BJ (cell line): ENCODE data around the gene TMEM19. TPM values are rescaled to one million over a fixed set of nuclear protein-coding genes. Genes with fewer than 3 reads are reported as not detected.

Experiments
- CTCF ChIA-PET: fragments of 350-600 bp; formaldehyde crosslinking; extraction: SDS; loops from one replicate; lab custom pipeline; 2021; ENCODE audit warnings: antibody characterized with exemption, inconsistent platforms; lab: Yijun Ruan, JAX
- POLR2A ChIA-PET: fragments of 300-600 bp; sonication (Branson Sonifier 250); formaldehyde crosslinking; extraction: SDS; loops from one replicate; lab custom pipeline; 2021; ENCODE audit warnings: antibody characterized with exemption; lab: Charles Lee
- DNase-seq: peaks from one replicate; pipeline ENCODE4 v3.0.0-alpha.2; 2011; ENCODE audit warnings: low read depth
- H3K27me3 ChIP-seq: 2 replicates; pipeline ENCODE4 v1.6.0; 2011; ENCODE audit warnings: low read length; ENCODE audit not compliant: control insufficient read depth, insufficient read depth
- H3K36me3 ChIP-seq: 2 replicates; pipeline ENCODE4 v1.5.1; 2011; ENCODE audit warnings: low read length; ENCODE audit not compliant: control insufficient read depth, insufficient read depth
- H3K4me3 ChIP-seq: 2 replicates; pipeline ENCODE4 v1.5.1; 2011; ENCODE audit warnings: low read depth, mild to moderate bottlenecking, control low read depth, low read length
- CTCF ChIP-seq: IDR thresholded peaks from 2 replicates; pipeline ENCODE4 v1.5.1; 2011; ENCODE audit warnings: low read depth, mild to moderate bottlenecking, control low read depth, inconsistent platforms, low read length, moderate library complexity; ENCODE audit not compliant: insufficient read depth
- polyA plus RNA-seq: library from polyadenylated mRNA; depleted of rRNA; stranded (reverse); fragments of >200 nt; gene quantifications from 2 replicates; pipeline ENCODE4 v1.2.3, GENCODE V29; 2011

Gene TMEM19
- polyA plus RNA-seq, 1 experiment, result 18.4 TPM

DNA sequence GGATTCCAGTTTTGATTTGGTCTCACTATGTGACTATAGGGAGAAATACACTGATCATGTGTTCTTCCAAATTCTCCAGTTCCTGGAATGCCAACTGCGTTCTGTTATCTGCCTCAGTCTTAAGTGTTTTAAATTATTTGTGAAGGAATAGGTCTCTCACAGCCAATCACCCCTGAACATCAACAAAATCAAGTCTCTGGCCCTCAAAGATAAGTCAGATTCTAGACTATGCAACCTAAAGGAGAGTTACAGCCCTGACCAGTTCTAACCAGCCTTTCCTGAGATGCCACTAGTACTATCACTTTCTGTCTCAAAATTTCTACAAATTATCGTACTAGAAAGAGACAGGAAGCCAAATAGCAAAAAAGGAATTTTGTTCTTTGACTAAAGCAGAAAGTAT is 44.5 kb upstream of the TMEM19 start:
- DNase-seq, result no peak
- ChIA-PET CTCF (no interaction called here), POLR2A (no interaction called here)
- Histone ChIP-seq H3K27me3 (no peaks in the 10 kb centered on the region), H3K36me3 (peaks cover 14% of the 10 kb centered on the region), H3K4me3 (no peak overlapping the region)
- no peak for TF ChIP-seq CTCF

DNA sequence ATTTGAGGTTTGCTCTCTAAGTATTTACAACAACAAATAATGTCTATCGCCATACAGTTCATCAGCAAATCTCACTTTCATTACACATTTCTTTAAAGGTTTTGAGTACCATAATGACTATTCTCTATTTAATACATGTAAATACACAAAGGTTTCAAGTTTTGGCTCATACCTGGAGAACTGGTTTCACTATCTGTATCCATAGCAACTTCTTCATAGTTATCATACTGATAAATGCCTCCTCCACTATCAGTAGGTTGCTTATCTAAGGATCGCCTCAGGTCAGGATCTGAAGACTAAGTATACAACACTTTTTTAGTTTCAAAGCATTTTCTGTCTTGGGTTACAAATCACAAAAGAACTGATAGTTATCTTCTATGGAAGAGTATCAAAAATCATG is 43.6 kb upstream of the TMEM19 start:
- Histone ChIP-seq H3K36me3 (peaks cover 13% of the 10 kb centered on the region), H3K4me3 (no peak overlapping the region), H3K27me3 (no peaks in the 10 kb centered on the region)
- ChIA-PET CTCF (interaction anchor here (1.1 to 1.2 kb wide), 2 partner anchors 8 to 15 kb away, joined by 4 read pairs; no protein-coding TSS in a partner anchor), POLR2A (no interaction called here)
- TF ChIP-seq CTCF, result no peak
- no peak for DNase-seq

GRCh38 chr12:71645268-71645667 is 40.6 kb upstream of the TMEM19 start:
- no peak overlapping the region for H3K4me3 ChIP-seq
- CTCF ChIA-PET, result interaction anchor here (1.2 to 3.1 kb wide), 3 partner anchors 9 to 18 kb away, joined by 4 to 24 read pairs (median 4); no protein-coding TSS in a partner anchor
- H3K27me3 ChIP-seq, result no peaks in the 10 kb centered on the region
- peaks cover 9% of the 10 kb centered on the region for H3K36me3 ChIP-seq
- POLR2A ChIA-PET, result interaction anchor here (0.6 kb wide), 1 partner anchor 516 kb away, joined by 4 read pairs; no protein-coding TSS in a partner anchor
- no peak for TF ChIP-seq CTCF
- no peak for DNase-seq

DNA sequence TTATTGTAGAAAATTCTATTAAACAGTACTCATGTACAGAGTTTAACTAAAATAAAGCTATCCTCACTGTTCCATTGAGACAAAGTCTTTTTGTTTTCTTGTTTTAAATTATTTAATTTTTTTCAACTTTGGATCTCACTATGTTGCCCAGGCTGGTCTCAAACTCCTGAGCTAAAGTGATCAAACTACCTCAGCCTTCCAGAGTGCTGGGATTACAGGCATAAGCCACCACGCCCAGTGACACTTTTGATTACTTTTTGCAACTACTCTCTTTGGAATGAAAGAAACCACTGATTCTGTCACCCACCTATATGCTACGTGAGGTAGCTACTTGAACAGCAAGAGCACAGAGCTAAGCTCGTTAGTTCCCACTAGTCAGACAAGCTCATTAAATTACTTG is 39.4 kb upstream of the TMEM19 start:
- TF ChIP-seq CTCF, result no peak
- no peak for DNase-seq
- ChIA-PET POLR2A (no interaction called here), CTCF (interaction anchor here (3.1 kb wide), 1 partner anchor 10 kb away, joined by 24 read pairs; no protein-coding TSS in a partner anchor)
- Histone ChIP-seq H3K27me3 (no peaks in the 10 kb centered on the region), H3K36me3 (peaks cover 4% of the 10 kb centered on the region), H3K4me3 (no peak overlapping the region)

GRCh38 chr12:71648537-71648936 is 37.3 kb upstream of the TMEM19 start:
- CTCF ChIA-PET, result interaction anchor here (1.0 to 1.1 kb wide), 2 partner anchors 8 to 11 kb away, joined by 3 to 6 read pairs; no protein-coding TSS in a partner anchor
- no peak overlapping the region for H3K4me3 ChIP-seq
- DNase-seq, result no peak
- POLR2A ChIA-PET, result no interaction called here
- no peaks in the 10 kb centered on the region for H3K27me3 ChIP-seq
- H3K36me3 ChIP-seq, result peaks cover 3% of the 10 kb centered on the region; the same call in 1 of the 2 replicates
- no peak for TF ChIP-seq CTCF
